Endothelial cell of umbilical vein (primary cell): ENCODE data around the gene HS3ST3B1. TPM values are rescaled to one million over a fixed set of nuclear protein-coding genes. Genes with fewer than 3 reads are reported as not detected.

ENCODE experiments used
- BruUV-seq: library from RNA; stranded (reverse); fragments of 400-500 nt; replicated peaks from 2 replicates; lab custom pipeline; 2021; lab: Mats Ljungman, UMichigan
- CTCF ChIA-PET: fragments of 300-600, 350-600 bp; sonication (Branson Sonifier 250); formaldehyde crosslinking; loops from one replicate; lab custom pipeline; 2021; ENCODE audit warnings: antibody characterized with exemption, inconsistent platforms; lab: Charles Lee
- POLR2A ChIA-PET: fragments of 300-600, 350-600 bp; sonication (Branson Sonifier 250); formaldehyde crosslinking; loops from one replicate; lab custom pipeline; 2021; ENCODE audit warnings: antibody characterized with exemption, inconsistent platforms; lab: Charles Lee
- DNase-seq: peaks from one replicate; pipeline ENCODE4 v3.0.0-alpha.2; 2011; ENCODE audit warnings: low read depth, low spot score
- FAIRE-seq: peaks from 2 replicates; lab custom pipeline; 2011; peaks lifted over from hg19 to GRCh38; lab: Jason Lieb, UNC
- H2AFZ ChIP-seq: 2 replicates; pipeline ENCODE4 v1.6.0; 2012; ENCODE audit warnings: low read depth, low read length, control low read depth, inconsistent platforms
- H3K27ac ChIP-seq: 2 replicates; pipeline ENCODE4 v1.5.1; 2011; ENCODE audit warnings: low read depth, mild to moderate bottlenecking, control low read depth, low read length, moderate library complexity; ENCODE audit not compliant: insufficient read depth
- H3K27me3 ChIP-seq, 2 experiments: 2 replicates each; pipeline versions ENCODE4 v1.6.0 to v1.6.1; 2011; ENCODE audit warnings: low read length in 2 of 2, mixed read lengths in 1 of 2; ENCODE audit not compliant: control insufficient read depth in 2 of 2, insufficient read depth in 2 of 2
- H3K36me3 ChIP-seq, 2 experiments: 2 replicates in 1 of 2; 3 replicates in 1 of 2; pipeline ENCODE4 v1.5.1; 2011; ENCODE audit warnings: low read length in 2 of 2, mild to moderate bottlenecking in 1 of 2, moderate library complexity in 1 of 2; ENCODE audit not compliant: control insufficient read depth in 2 of 2, insufficient read depth in 2 of 2; ENCODE audit errors: extremely low read depth in 1 of 2
- H3K4me1 ChIP-seq: 3 replicates; pipeline ENCODE4 v1.5.1; 2011; ENCODE audit warnings: mild to moderate bottlenecking, low read length; ENCODE audit not compliant: control insufficient read depth, insufficient read depth; ENCODE audit errors: extremely low read depth
- H3K4me2 ChIP-seq: 2 replicates; pipeline ENCODE4 v1.6.1; 2011; ENCODE audit warnings: low read length, control low read depth, mixed read lengths; ENCODE audit not compliant: insufficient read depth
- H3K4me3 ChIP-seq, 3 experiments: fragments of 200-600 bp in 1 of 3; sonication (generic), shearing (Covaris generic) in 1 of 3; replicated peaks in 1 of 3; 2 replicates each; pipeline ENCODE4 v1.5.1; 2011 to 2016; ENCODE audit warnings: control low read depth in 3 of 3, low read length in 3 of 3, mild to moderate bottlenecking in 2 of 3, inconsistent platforms in 1 of 3, low read depth in 1 of 3, moderate library complexity in 1 of 3; ENCODE audit not compliant: insufficient read depth in 1 of 3
- H3K79me2 ChIP-seq: 2 replicates; pipeline ENCODE4 v1.6.0; 2012; ENCODE audit warnings: low read length, inconsistent platforms; ENCODE audit not compliant: control insufficient read depth, insufficient read depth
- H3K9ac ChIP-seq: replicated peaks from 2 replicates; pipeline ENCODE3; 2011; ENCODE audit warnings: low read length, control low read depth; ENCODE audit not compliant: insufficient read depth; ENCODE audit errors: extremely low read depth
- H3K9me1 ChIP-seq: replicated peaks from 3 replicates; pipeline ENCODE4 v1.6.0; 2011; ENCODE audit warnings: mild to moderate bottlenecking, low read length; ENCODE audit not compliant: control insufficient read depth, insufficient read depth; ENCODE audit errors: extremely low read depth
- H3K9me3 ChIP-seq: replicated peaks from 2 replicates; pipeline ENCODE4 v1.5.1; 2012; ENCODE audit warnings: low read length, inconsistent platforms; ENCODE audit not compliant: control insufficient read depth, insufficient read depth
- H4K20me1 ChIP-seq: replicated peaks from 2 replicates; pipeline ENCODE3; 2011; ENCODE audit warnings: mild to moderate bottlenecking, low read length; ENCODE audit not compliant: control insufficient read depth, insufficient read depth; ENCODE audit errors: extremely low read depth
- CTCF ChIP-seq, 2 donors: IDR thresholded peaks; 1 replicate in 1 of 2; 2 replicates in 1 of 2; pipeline ENCODE4 v1.5.1; 2011; ENCODE audit warnings: low read length in 2 of 2, mild to moderate bottlenecking in 2 of 2, moderate library complexity in 2 of 2, control low read depth in 1 of 2, inconsistent platforms in 1 of 2, low read depth in 1 of 2; ENCODE audit not compliant: insufficient read depth in 1 of 2; ENCODE audit errors: extremely low read depth in 1 of 2
- EZH2 ChIP-seq: IDR thresholded peaks from 2 replicates; pipeline ENCODE4 v1.6.1; 2012; ENCODE audit warnings: borderline replicate concordance, low read depth, mild to moderate bottlenecking, moderate library complexity, low read length, inconsistent platforms; ENCODE audit not compliant: severe bottlenecking
- FOS ChIP-seq: IDR thresholded peaks from 2 replicates; pipeline ENCODE4 v1.6.1; 2011; ENCODE audit warnings: mild to moderate bottlenecking, low read length, moderate library complexity, borderline replicate concordance; ENCODE audit not compliant: insufficient read depth
- GATA2 ChIP-seq: IDR thresholded peaks from 2 replicates; pipeline ENCODE4 v1.7.0; 2011; ENCODE audit warnings: low read depth, mild to moderate bottlenecking, moderate library complexity, mixed read lengths, low read length; ENCODE audit not compliant: insufficient read length, insufficient read depth
- JUN ChIP-seq: IDR thresholded peaks from 2 replicates; pipeline ENCODE4 v1.6.1; 2011; ENCODE audit warnings: borderline replicate concordance, low read depth; ENCODE audit not compliant: insufficient read length, insufficient read depth
- MAX ChIP-seq: IDR thresholded peaks from 2 replicates; pipeline ENCODE4 v1.6.1; 2011; ENCODE audit not compliant: insufficient read depth, insufficient read length
- MYC ChIP-seq: IDR thresholded peaks from one replicate; pipeline ENCODE4 v1.6.1; 2011; ENCODE audit warnings: mild to moderate bottlenecking, low read depth, low read length
- POLR2A ChIP-seq: IDR thresholded peaks from 2 replicates; pipeline ENCODE4 v1.6.1; 2012; ENCODE audit warnings: low read depth, mild to moderate bottlenecking, control low read depth, low read length
- POLR2AphosphoS5 ChIP-seq: IDR thresholded peaks from 2 replicates; pipeline ENCODE4 v1.6.1; 2012; ENCODE audit warnings: low read depth, mild to moderate bottlenecking, control low read depth, low read length, moderate library complexity; ENCODE audit not compliant: insufficient read depth
- dilution Hi-C: fragments of 300-500 bp; cut with MboI; formaldehyde crosslinking; loops from one replicate; pipeline ENCODE4 v1.15.0; 2019; ENCODE audit warnings: low sequenced_read_pairs; ENCODE audit not compliant: extremely low pct_ligation_motif_present
- intact Hi-C: fragments of 100-400 bp; cut with micrococcal nuclease; formaldehyde crosslinking; loops from one replicate; pipeline ENCODE4 v1.10.0; 2022
- polyA plus RNA-seq, 4 experiments: library from polyadenylated mRNA; depleted of rRNA in 3 of 4; stranded (reverse) in 3 of 4; unstranded in 1 of 4; fragments of >200 nt; gene quantifications; 2 replicates each; pipeline versions ENCODE4 v1.2.1 to v1.2.3, GENCODE V29; 2011 to 2012; ENCODE audit warnings: missing spikeins in 1 of 4
- total RNA-seq: library from RNA; stranded (reverse); gene quantifications from 2 replicates; pipeline ENCODE4 v1.2.3, GENCODE V29; 2021

Gene HS3ST3B1
- total and polyA plus RNA-seq, 2 donors (not counting 3 experiments of a cell fraction or from before 2014, with no cell fraction given) = not detected

GRCh38 chr17:14352136-14352535, 51.3 kb downstream of the HS3ST3B1 start:
- dilution Hi-C loops = no loop called here
- no TSS peak for BruUV-seq

More at GRCh38 chr17:14352136-14352535, 51.3 kb downstream of the HS3ST3B1 start:
- FAIRE-seq = no peak
- ChIA-PET CTCF (no interaction called here), POLR2A (no interaction called here)
- no peak overlapping the region for H3K4me3 ChIP-seq
- no peak overlapping the region for H2AFZ ChIP-seq
- no peaks in the 10 kb centered on the region for H3K4me1 ChIP-seq
- no peak overlapping the region for H3K27ac ChIP-seq
- intact Hi-C loops = no loop called here
- DNase-seq = no peak
- H3K9me1 ChIP-seq = no peaks in the 10 kb centered on the region
- no peak for TF ChIP-seq FOS
- TF ChIP-seq MYC = no peak
- TF ChIP-seq JUN = no peak
- no peak for TF ChIP-seq POLR2A
- no peak for TF ChIP-seq EZH2
- no peak for TF ChIP-seq CTCF (IDR thresholded peaks at IDR 0.05; ENCODE audit: extremely low read depth in 1 of 2, insufficient read depth in 1 of 2, low read depth in 1 of 2, low read length in 2 of 2)
- no peak for TF ChIP-seq MAX
- no peak for TF ChIP-seq POLR2AphosphoS5
- no peak for TF ChIP-seq GATA2
- H3K9ac ChIP-seq = no peak overlapping the region
- no peaks in the 10 kb centered on the region for H3K27me3 ChIP-seq
- no peaks in the 10 kb centered on the region for H3K36me3 ChIP-seq
- H3K4me2 ChIP-seq = no peak overlapping the region
- H3K9me3 ChIP-seq = peaks cover 2% of the 10 kb centered on the region
- no peaks in the 10 kb centered on the region for H4K20me1 ChIP-seq
- H3K79me2 ChIP-seq = no peaks in the 10 kb centered on the region
